Mucosa of stomach (tissue), 1 donor: ENCODE results near the gene DDX41.
"Not testable (repeated sequence)": the region's sequence is repeated elsewhere in the genome, so short reads cannot be mapped to it uniquely, and the experiment has no call there.

Experiments used
- H3K27me3 ChIP-seq: one replicate; pipeline ENCODE4 v1.7.0; 2013; ENCODE audit warnings: mild to moderate bottlenecking, low read length; ENCODE audit not compliant: control insufficient read depth, insufficient read depth
- H3K36me3 ChIP-seq: one replicate; pipeline ENCODE4 v1.7.0; 2013; ENCODE audit warnings: low read length; ENCODE audit not compliant: control insufficient read depth, insufficient read depth
- H3K4me1 ChIP-seq: one replicate; pipeline ENCODE4 v1.7.0; 2013; ENCODE audit warnings: mild to moderate bottlenecking, low read length; ENCODE audit not compliant: control insufficient read depth, insufficient read depth
- H3K4me3 ChIP-seq: one replicate; pipeline ENCODE4 v1.7.0; 2013; ENCODE audit warnings: low read length
- H3K9ac ChIP-seq: one replicate; pipeline ENCODE4 v1.7.0; 2013; ENCODE audit warnings: mild to moderate bottlenecking, low read length, moderate library complexity
- H3K9me3 ChIP-seq: one replicate; pipeline ENCODE4 v1.7.0; 2013; ENCODE audit warnings: mild to moderate bottlenecking, low read length, moderate library complexity; ENCODE audit not compliant: control insufficient read depth
- donor health status: Pancreatic carcinoma.

Gene DDX41

GRCh38 chr5:177516601-177517568 is at the start of gene DDX41:
TSS of gene DDX41 (minus strand) at chr5:177516961. CDS start at chr5:177516945, 16 bp downstream.
- H3K4me3 ChIP-seq = peak within 1 kb of the TSS; percentile 92
- peak within 1 kb of the TSS; percentile 66 for H3K9ac ChIP-seq
- no peaks in the 10 kb centered on the region for H3K9me3 ChIP-seq
- no peaks in the 10 kb centered on the region for H3K27me3 ChIP-seq
- peaks cover 9% of the 10 kb centered on the region for H3K36me3 ChIP-seq
- H3K4me1 ChIP-seq = peaks cover 8% of the 10 kb centered on the region

GRCh38 chr5:177565046-177565445 is 48.3 kb upstream of the DDX41 start:
- Histone ChIP-seq H3K36me3 (no peaks in the 10 kb centered on the region), H3K4me3 (no peak overlapping the region), H3K9me3 (no peaks in the 10 kb centered on the region), H3K9ac (no peak overlapping the region), H3K27me3 (no peaks in the 10 kb centered on the region), H3K4me1 (no peaks in the 10 kb centered on the region)

DNA sequence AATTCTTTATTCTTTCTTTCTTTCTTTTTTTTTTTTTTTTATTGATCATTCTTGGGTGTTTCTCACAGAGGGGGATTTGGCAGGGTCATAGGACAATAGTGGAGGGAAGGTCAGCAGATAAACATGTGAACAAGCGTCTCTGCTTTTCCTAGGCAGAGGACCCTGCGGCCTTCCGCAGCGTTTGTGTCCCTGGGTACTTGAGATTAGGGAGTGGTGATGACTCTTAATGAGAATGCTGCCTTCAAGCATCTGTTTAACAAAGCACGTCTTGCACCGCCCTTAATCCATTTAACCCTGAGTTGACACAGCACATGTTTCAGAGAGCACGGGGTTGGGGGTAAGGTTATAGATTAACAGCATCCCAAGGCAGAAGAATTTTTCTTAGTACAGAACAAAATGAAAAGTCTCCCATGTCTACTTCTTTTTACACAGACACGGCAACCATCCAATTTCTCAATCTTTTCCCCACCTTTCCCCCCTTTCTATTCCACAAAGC is 42.7 kb upstream of the DDX41 start:
- H3K4me1 ChIP-seq, H3K9me3 ChIP-seq, H3K4me3 ChIP-seq, H3K27me3 ChIP-seq, H3K9ac ChIP-seq, H3K36me3 ChIP-seq: not testable (repeated sequence)

- Histone ChIP-seq H3K4me1 (peaks cover 13% of the 10 kb centered on the region), H3K36me3 (no peaks in the 10 kb centered on the region), H3K27me3 (no peaks in the 10 kb centered on the region), H3K9ac (no peak overlapping the region), H3K9me3 (no peaks in the 10 kb centered on the region), H3K4me3 (no peak overlapping the region)
Observed at GRCh38 chr5:177557796-177558195, 41.0 kb upstream of the DDX41 start.

DNA sequence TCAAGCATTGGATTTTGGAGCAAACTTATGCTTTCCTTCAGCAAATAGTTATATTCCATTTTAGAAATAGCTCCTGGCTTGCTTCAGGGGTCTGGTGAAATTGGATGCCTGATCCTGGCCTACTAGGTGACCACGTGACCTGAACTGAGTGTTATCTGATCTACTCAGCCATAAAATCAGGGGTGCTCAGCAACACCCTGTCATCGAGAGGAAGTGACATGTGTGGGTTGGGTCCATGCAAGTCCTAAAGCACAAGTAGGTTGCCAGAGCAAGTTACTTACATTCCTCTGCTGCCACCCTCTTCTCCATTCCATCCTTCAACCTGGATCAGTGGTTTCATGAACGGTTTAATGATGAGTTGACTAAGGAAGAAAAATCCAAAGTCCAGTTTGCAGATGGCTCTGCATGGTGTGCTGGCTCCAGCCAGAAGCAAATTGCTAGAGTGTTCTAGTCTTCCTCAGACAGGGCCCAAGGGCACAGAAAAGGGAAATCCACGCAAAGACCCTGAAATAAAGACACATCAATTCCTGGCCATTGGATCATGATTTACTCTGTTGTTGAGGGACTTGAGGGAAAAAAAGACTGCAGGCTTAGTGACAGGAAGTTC is 40.4 kb upstream of the DDX41 start:
- H3K4me3 ChIP-seq = no peak overlapping the region
- H3K9ac ChIP-seq = no peak overlapping the region
- no peaks in the 10 kb centered on the region for H3K36me3 ChIP-seq
- H3K9me3 ChIP-seq = no peaks in the 10 kb centered on the region
- no peaks in the 10 kb centered on the region for H3K27me3 ChIP-seq
- peaks cover 18% of the 10 kb centered on the region for H3K4me1 ChIP-seq

GRCh38 chr5:177555665-177556064 is 38.9 kb upstream of the DDX41 start:
- peaks cover 18% of the 10 kb centered on the region for H3K4me1 ChIP-seq
- no peaks in the 10 kb centered on the region for H3K9me3 ChIP-seq
- no peaks in the 10 kb centered on the region for H3K36me3 ChIP-seq
- H3K27me3 ChIP-seq = no peaks in the 10 kb centered on the region
- no peak overlapping the region for H3K9ac ChIP-seq
- no peak overlapping the region for H3K4me3 ChIP-seq

GRCh38 chr5:177555228-177555627 is 38.5 kb upstream of the DDX41 start:
- H3K4me3 ChIP-seq = no peak overlapping the region
- H3K27me3 ChIP-seq = no peaks in the 10 kb centered on the region
- no peaks in the 10 kb centered on the region for H3K9me3 ChIP-seq
- peaks cover 18% of the 10 kb centered on the region for H3K4me1 ChIP-seq
- no peak overlapping the region for H3K9ac ChIP-seq
- no peaks in the 10 kb centered on the region for H3K36me3 ChIP-seq

GRCh38 chr5:177554474-177555111 is 37.8 kb upstream of the DDX41 start, which contains the start of gene FAM193B:
TSS of gene FAM193B (minus strand) at chr5:177554563. CDS start at chr5:177554458, 105 bp downstream.
- peak within 1 kb of the TSS; percentile 69 for H3K9ac ChIP-seq
- H3K36me3 ChIP-seq = no peaks in the 10 kb centered on the region
- H3K27me3 ChIP-seq = no peaks in the 10 kb centered on the region
- no peaks in the 10 kb centered on the region for H3K9me3 ChIP-seq
- peak within 1 kb of the TSS; percentile 72 for H3K4me3 ChIP-seq
- peaks cover 18% of the 10 kb centered on the region for H3K4me1 ChIP-seq

GRCh38 chr5:177553671-177554429 is 37.1 kb upstream of the DDX41 start:
- Histone ChIP-seq H3K4me1 (peaks cover 18% of the 10 kb centered on the region), H3K27me3 (no peaks in the 10 kb centered on the region), H3K4me3 (peak overlapping the region; percentile 51), H3K9me3 (no peaks in the 10 kb centered on the region), H3K9ac (peak overlapping the region; percentile 51), H3K36me3 (no peaks in the 10 kb centered on the region)

- Histone ChIP-seq H3K4me1 (peaks cover 18% of the 10 kb centered on the region), H3K27me3 (no peaks in the 10 kb centered on the region), H3K36me3 (no peaks in the 10 kb centered on the region), H3K4me3 (peak overlapping the region; percentile 51), H3K9me3 (no peaks in the 10 kb centered on the region), H3K9ac (peak overlapping the region; percentile 51)
Observed at GRCh38 chr5:177552839-177553455, 36.2 kb upstream of the DDX41 start.

- H3K9me3 ChIP-seq = no peaks in the 10 kb centered on the region
- peaks cover 18% of the 10 kb centered on the region for H3K4me1 ChIP-seq
- no peak overlapping the region for H3K4me3 ChIP-seq
- no peaks in the 10 kb centered on the region for H3K27me3 ChIP-seq
- H3K9ac ChIP-seq = no peak overlapping the region
- H3K36me3 ChIP-seq = no peaks in the 10 kb centered on the region
Observed at GRCh38 chr5:177550122-177550521, 33.4 kb upstream of the DDX41 start.
